HepG2 (cell line): ENCODE data around the gene WNT5A. TPM values are rescaled to one million over a fixed set of nuclear protein-coding genes. Genes with fewer than 3 reads are reported as not detected.

Experiments
- ATAC-seq: fragments of 200-7000 bp; cut with Tn5 transposase; 3 replicates; pipeline ENCODE4 v1.9.1; 2020; ENCODE audit warnings: mild to moderate bottlenecking, moderate library complexity
- BruUV-seq: library from RNA; stranded (reverse); fragments of 400-500 nt; replicated peaks from 2 replicates; lab custom pipeline; 2021; lab: Mats Ljungman, UMichigan
- CTCF ChIA-PET: fragments of 300-600 bp; formaldehyde crosslinking; extraction: SDS; loops from one replicate; lab custom pipeline; 2021; ENCODE audit warnings: low total read pairs, inconsistent platforms, low intra/inter-chr PET ratio; lab: Yijun Ruan, JAX
- POLR2A ChIA-PET: fragments of 350-600 bp; sonication (Branson Sonifier 250); formaldehyde crosslinking; loops from one replicate; lab custom pipeline; 2020; ENCODE audit warnings: antibody characterized with exemption, inconsistent platforms; lab: Yijun Ruan, JAX
- DNase-seq: peaks from one replicate; pipeline ENCODE4 v3.0.0-alpha.2; 2015; ENCODE audit warnings: low spot score
- FAIRE-seq: peaks from 3 replicates; lab custom pipeline; 2011; peaks lifted over from hg19 to GRCh38; lab: Jason Lieb, UNC
- H2AFZ ChIP-seq: one replicate; pipeline ENCODE4 v1.6.1; 2011; ENCODE audit warnings: low read length, inconsistent platforms
- H3K27ac ChIP-seq: fragments of 300-600 bp; 3 replicates; pipeline ENCODE4 v1.8.0; 2011; ENCODE audit warnings: mixed run types, mild to moderate bottlenecking, mixed read lengths, low read length, inconsistent platforms; ENCODE audit not compliant: insufficient read depth; ENCODE audit errors: extremely low read length
- H3K27me3 ChIP-seq, 2 experiments: fragments of 200-600 bp in 1 of 2; 2 replicates in 1 of 2; 3 replicates in 1 of 2; pipeline versions ENCODE4 v1.6.0 to v1.8.0; 2011; ENCODE audit warnings: low read length in 2 of 2, mild to moderate bottlenecking in 2 of 2, moderate library complexity in 2 of 2, inconsistent platforms in 1 of 2; ENCODE audit not compliant: insufficient read depth in 2 of 2, control insufficient read depth in 1 of 2
- H3K36me3 ChIP-seq, 2 experiments: fragments of 200-600 bp in 1 of 2; replicated peaks in 1 of 2; 2 replicates in 1 of 2; 3 replicates in 1 of 2; pipeline versions ENCODE4 v1.5.1 to v1.8.0; 2011; ENCODE audit warnings: low read length in 2 of 2, inconsistent platforms in 1 of 2; ENCODE audit not compliant: insufficient read depth in 2 of 2, control insufficient read depth in 1 of 2
- H3K4me1 ChIP-seq: 2 replicates; pipeline ENCODE4 v1.5.1; 2012; ENCODE audit warnings: low read length, inconsistent platforms; ENCODE audit not compliant: insufficient read depth
- H3K4me2 ChIP-seq: 2 replicates; pipeline ENCODE4 v1.6.0; 2011; ENCODE audit warnings: low read depth, low read length, inconsistent platforms
- H3K4me3 ChIP-seq, 3 experiments: fragments of 200-600 bp in 1 of 3; sonication (generic), shearing (Covaris generic) in 1 of 3; replicated peaks in 1 of 3; 2 replicates each; pipeline ENCODE4 v1.5.1; 2011 to 2016; ENCODE audit warnings: low read length in 3 of 3, inconsistent platforms in 2 of 3, low read depth in 2 of 3, mild to moderate bottlenecking in 2 of 3, control low read depth in 1 of 3, mixed read lengths in 1 of 3; ENCODE audit not compliant: insufficient read depth in 1 of 3
- H3K79me2 ChIP-seq: one replicate; pipeline ENCODE4 v1.6.1; 2011; ENCODE audit warnings: low read length, inconsistent platforms; ENCODE audit not compliant: insufficient read depth
- H3K9ac ChIP-seq: 2 replicates; pipeline ENCODE4 v1.6.0; 2011; ENCODE audit warnings: mild to moderate bottlenecking, low read depth, low read length, inconsistent platforms; ENCODE audit not compliant: insufficient read depth
- H3K9me3 ChIP-seq: 2 replicates; pipeline ENCODE4 v1.5.1; 2012; ENCODE audit warnings: mild to moderate bottlenecking, low read length
- H4K20me1 ChIP-seq: 2 replicates; pipeline ENCODE4 v1.6.0; 2011; ENCODE audit warnings: inconsistent platforms, mild to moderate bottlenecking, low read length, moderate library complexity; ENCODE audit not compliant: insufficient read depth
- ARNT2 ChIP-seq: sonication (generic); formaldehyde crosslinking; IDR thresholded peaks from 2 replicates; pipeline ENCODE4 v1.8.0; 2022; ENCODE audit warnings: mild to moderate bottlenecking, low read depth, missing genetic modification reagents, moderate library complexity
- ERF ChIP-seq: IDR thresholded peaks from 2 replicates; pipeline ENCODE4 v1.6.1; 2018; ENCODE audit warnings: missing biosample characterization, missing genetic modification reagents
- GATAD1 ChIP-seq: IDR thresholded peaks from 2 replicates; pipeline ENCODE4 v1.6.1; 2016; ENCODE audit warnings: missing genetic modification reagents, missing compliant biosample characterization
- HOXA9 ChIP-seq: sonication (generic); formaldehyde crosslinking; IDR thresholded peaks from 2 replicates; pipeline ENCODE4 v1.8.1; 2022; ENCODE audit warnings: missing genetic modification reagents, mild to moderate bottlenecking, moderate library complexity, borderline replicate concordance
- PITX1 ChIP-seq: sonication (generic); formaldehyde crosslinking; IDR thresholded peaks from 2 replicates; pipeline ENCODE4 v1.5.1; 2020; ENCODE audit warnings: mild to moderate bottlenecking, missing genetic modification reagents
- RXRA ChIP-seq: sonication (generic); formaldehyde crosslinking; IDR thresholded peaks from 2 replicates; pipeline ENCODE4 v1.5.1; 2020; ENCODE audit warnings: missing genetic modification reagents
- SATB2 ChIP-seq: sonication (generic); formaldehyde crosslinking; IDR thresholded peaks from 2 replicates; pipeline ENCODE4 v1.5.0; 2020; ENCODE audit warnings: missing genetic modification reagents
- SNAPC2 ChIP-seq: sonication (generic); formaldehyde crosslinking; IDR thresholded peaks from 2 replicates; pipeline ENCODE4 v1.8.1; 2022; ENCODE audit warnings: mild to moderate bottlenecking, missing genetic modification reagents
- SP140L ChIP-seq: sonication (generic); formaldehyde crosslinking; IDR thresholded peaks from 2 replicates; pipeline ENCODE4 v1.4.0; 2020; ENCODE audit warnings: missing genetic modification reagents, borderline replicate concordance
- TBL1XR1 ChIP-seq: fragments of 150-350 bp; IDR thresholded peaks from 2 replicates; pipeline ENCODE4 v1.6.1; 2014; ENCODE audit warnings: borderline replicate concordance, low read length; ENCODE audit not compliant: partially characterized antibody
- THYN1 ChIP-seq: sonication (generic); formaldehyde crosslinking; IDR thresholded peaks from 2 replicates; pipeline ENCODE4 v1.8.1; 2023; ENCODE audit warnings: low read depth, mild to moderate bottlenecking, moderate library complexity, missing genetic modification reagents, borderline replicate concordance
- TP53 ChIP-seq: sonication (generic); formaldehyde crosslinking; conservative IDR thresholded peaks from 2 replicates; pipeline ENCODE4 v1.4.0; 2020; ENCODE audit warnings: missing genetic modification reagents
- ZFAT ChIP-seq: sonication (generic); formaldehyde crosslinking; conservative IDR thresholded peaks from 2 replicates; pipeline ENCODE4 v1.8.1; 2023; ENCODE audit warnings: missing genetic modification reagents, inconsistent platforms
- WGBS: methylation state at CpG from one replicate; pipeline ENCODE4 v1.1.6; 2017; ENCODE audit warnings: low lambda C conversion rate; 5-methylcytosine and 5-hydroxymethylcytosine counted together
- in situ Hi-C: cut with HindIII; loops from 2 replicates; pipeline ENCODE4 v1.10.0; 2017; ENCODE audit warnings: low pct_unique_long_range_greater_than_20kb; ENCODE audit not compliant: extremely low pct_ligation_motif_present
- intact Hi-C: fragments of 100-400 bp; cut with micrococcal nuclease; formaldehyde crosslinking; loops from one replicate; pipeline ENCODE4 v1.10.0; 2022; ENCODE audit not compliant: unreplicated experiment
- polyA plus RNA-seq, 8 experiments: library from polyadenylated mRNA; depleted of rRNA in 3 of 8; stranded (reverse) in 7 of 8; unstranded in 1 of 8; fragments of >200 nt; fragmentation: Illumina TruSeq in 4 of 8; extraction: Trizol in 4 of 8; gene quantifications; 2 replicates each; pipeline versions ENCODE4 v1.2.1 to v1.2.3, GENCODE V29; 2011 to 2016; ENCODE audit warnings: low read depth in 4 of 8, missing spikeins in 1 of 8, mixed read lengths in 1 of 8; ENCODE audit not compliant: insufficient read depth in 1 of 8
- total RNA-seq, 5 experiments: library from RNA; depleted of rRNA; stranded (reverse); fragments of >200 nt; fragmentation: Illumina TruSeq; extraction: Trizol; gene quantifications; 2 replicates each; pipeline ENCODE4 v1.2.3, GENCODE V29; 2016; ENCODE audit warnings: low read depth in 1 of 5
- TF ChIP-seq, protein P1 (sequence below): sonication (generic); formaldehyde crosslinking; IDR thresholded peaks from 2 replicates; pipeline ENCODE4 v1.4.0; 2020; ENCODE audit warnings: missing genetic modification reagents
- TF ChIP-seq, protein P2 (sequence below): sonication (generic); formaldehyde crosslinking; IDR thresholded peaks from 2 replicates; pipeline ENCODE4 v1.5.1; 2020; ENCODE audit warnings: missing genetic modification reagents, mild to moderate bottlenecking, borderline replicate concordance
- TF ChIP-seq, protein P3 (sequence below): sonication (generic); formaldehyde crosslinking; IDR thresholded peaks from 2 replicates; pipeline ENCODE4 v1.5.0; 2020; ENCODE audit warnings: mild to moderate bottlenecking, missing genetic modification reagents
- TF ChIP-seq, protein P4 (sequence below): sonication (generic); formaldehyde crosslinking; IDR thresholded peaks from 2 replicates; pipeline ENCODE4 v1.5.0; 2020; ENCODE audit warnings: missing genetic modification reagents
- TF ChIP-seq, protein P5 (sequence below): sonication (generic); formaldehyde crosslinking; IDR thresholded peaks from 2 replicates; pipeline ENCODE4 v1.5.0; 2020; ENCODE audit warnings: missing genetic modification reagents, mild to moderate bottlenecking, borderline replicate concordance

The WNT5A gene
- total and polyA plus RNA-seq, 2 of the 13 experiments (the other 11 are each of a cell fraction or from before 2014, with no cell fraction given) = not detected

DNA sequence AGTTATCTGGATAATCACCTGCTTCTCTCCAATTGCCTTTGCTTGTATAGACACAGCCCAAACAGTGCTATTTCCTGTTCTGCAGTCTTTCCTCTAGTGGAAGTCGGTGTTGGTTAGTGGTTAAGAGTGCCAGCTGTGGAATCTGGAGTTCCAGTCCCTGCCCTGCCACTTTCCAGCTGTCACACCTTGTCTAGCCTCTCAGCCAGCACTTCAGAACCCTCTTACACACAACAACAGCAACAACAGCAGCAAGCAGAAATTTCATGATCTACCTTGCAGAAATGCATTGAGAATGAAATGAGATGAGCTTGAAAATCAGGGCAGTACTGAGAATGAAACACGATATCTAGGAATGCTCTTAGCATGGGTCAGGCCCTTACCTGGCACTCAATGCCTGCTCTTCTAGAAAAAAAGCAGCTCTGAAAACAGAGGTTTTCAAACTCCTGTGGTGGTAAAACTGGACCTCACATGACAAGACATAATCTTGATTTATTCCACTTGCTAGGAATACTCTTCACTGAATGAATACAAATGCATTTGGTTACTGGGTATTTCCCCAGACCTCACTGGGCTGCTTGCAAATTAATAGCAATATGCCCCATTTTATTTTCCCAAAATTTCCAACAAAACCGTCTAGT lies 3.3 kb upstream of the WNT5A start:
- Histone ChIP-seq H3K4me3 (no peak overlapping the region), H3K4me1 (peaks cover 3% of the 10 kb centered on the region; the same call in 1 of the 2 replicates), H4K20me1 (no peaks in the 10 kb centered on the region), H3K9ac (no peak overlapping the region), H3K27ac (no peak overlapping the region), H3K27me3 (peaks cover 4 to 27% of the 10 kb centered on the region in 2 experiments; a peak in 4 of 5 replicates), H3K9me3 (no peaks in the 10 kb centered on the region), H3K79me2 (no peaks in the 10 kb centered on the region), H2AFZ (no peak overlapping the region), H3K36me3 (no peaks in the 10 kb centered on the region), H3K4me2 (no peak overlapping the region)
- ATAC-seq = no peak
- POLR2A ChIA-PET = no interaction called here
- CTCF ChIA-PET = no interaction called here
- DNase-seq = no peak
- 42% methylated on average over 3 of the region's 3 CpGs for WGBS
- in situ Hi-C loops = no loop called here
- no peak for FAIRE-seq
- no TSS peak for BruUV-seq
- intact Hi-C loops = no loop called here
- no peak for TF ChIP-seq ARNT2
- no peak for TF ChIP-seq TBL1XR1
- TF ChIP-seq PITX1 (CRISPR knock-in tag) = no peak
- no peak for TF ChIP-seq THYN1 (CRISPR knock-in tag)
- no peak for TF ChIP-seq GATAD1 (CRISPR knock-in tag)
- no peak for TF ChIP-seq ERF (CRISPR knock-in tag)
- no peak for TF ChIP-seq RXRA (CRISPR knock-in tag)
- no peak for TF ChIP-seq HOXA9
- TF ChIP-seq, protein P1, sequence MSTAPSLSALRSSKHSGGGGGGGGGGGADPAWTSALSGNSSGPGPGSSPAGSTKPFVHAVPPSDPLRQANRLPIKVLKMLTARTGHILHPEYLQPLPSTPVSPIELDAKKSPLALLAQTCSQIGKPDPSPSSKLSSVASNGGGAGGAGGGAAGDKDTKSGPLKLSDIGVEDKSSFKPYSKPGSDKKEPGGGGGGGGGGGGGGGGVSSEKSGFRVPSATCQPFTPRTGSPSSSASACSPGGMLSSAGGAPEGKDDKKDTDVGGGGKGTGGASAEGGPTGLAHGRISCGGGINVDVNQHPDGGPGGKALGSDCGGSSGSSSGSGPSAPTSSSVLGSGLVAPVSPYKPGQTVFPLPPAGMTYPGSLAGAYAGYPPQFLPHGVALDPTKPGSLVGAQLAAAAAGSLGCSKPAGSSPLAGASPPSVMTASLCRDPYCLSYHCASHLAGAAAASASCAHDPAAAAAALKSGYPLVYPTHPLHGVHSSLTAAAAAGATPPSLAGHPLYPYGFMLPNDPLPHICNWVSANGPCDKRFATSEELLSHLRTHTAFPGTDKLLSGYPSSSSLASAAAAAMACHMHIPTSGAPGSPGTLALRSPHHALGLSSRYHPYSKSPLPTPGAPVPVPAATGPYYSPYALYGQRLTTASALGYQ (CRISPR knock-in tag) = no peak
- no peak for TF ChIP-seq SP140L
- TF ChIP-seq, protein P2, sequence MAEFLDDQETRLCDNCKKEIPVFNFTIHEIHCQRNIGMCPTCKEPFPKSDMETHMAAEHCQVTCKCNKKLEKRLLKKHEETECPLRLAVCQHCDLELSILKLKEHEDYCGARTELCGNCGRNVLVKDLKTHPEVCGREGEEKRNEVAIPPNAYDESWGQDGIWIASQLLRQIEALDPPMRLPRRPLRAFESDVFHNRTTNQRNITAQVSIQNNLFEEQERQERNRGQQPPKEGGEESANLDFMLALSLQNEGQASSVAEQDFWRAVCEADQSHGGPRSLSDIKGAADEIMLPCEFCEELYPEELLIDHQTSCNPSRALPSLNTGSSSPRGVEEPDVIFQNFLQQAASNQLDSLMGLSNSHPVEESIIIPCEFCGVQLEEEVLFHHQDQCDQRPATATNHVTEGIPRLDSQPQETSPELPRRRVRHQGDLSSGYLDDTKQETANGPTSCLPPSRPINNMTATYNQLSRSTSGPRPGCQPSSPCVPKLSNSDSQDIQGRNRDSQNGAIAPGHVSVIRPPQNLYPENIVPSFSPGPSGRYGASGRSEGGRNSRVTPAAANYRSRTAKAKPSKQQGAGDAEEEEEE (CRISPR knock-in tag) = no peak
- TF ChIP-seq TP53 = no peak
- TF ChIP-seq, protein P3, sequence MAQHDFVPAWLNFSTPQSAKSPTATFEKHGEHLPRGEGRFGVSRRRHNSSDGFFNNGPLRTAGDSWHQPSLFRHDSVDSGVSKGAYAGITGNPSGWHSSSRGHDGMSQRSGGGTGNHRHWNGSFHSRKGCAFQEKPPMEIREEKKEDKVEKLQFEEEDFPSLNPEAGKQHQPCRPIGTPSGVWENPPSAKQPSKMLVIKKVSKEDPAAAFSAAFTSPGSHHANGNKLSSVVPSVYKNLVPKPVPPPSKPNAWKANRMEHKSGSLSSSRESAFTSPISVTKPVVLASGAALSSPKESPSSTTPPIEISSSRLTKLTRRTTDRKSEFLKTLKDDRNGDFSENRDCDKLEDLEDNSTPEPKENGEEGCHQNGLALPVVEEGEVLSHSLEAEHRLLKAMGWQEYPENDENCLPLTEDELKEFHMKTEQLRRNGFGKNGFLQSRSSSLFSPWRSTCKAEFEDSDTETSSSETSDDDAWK (CRISPR knock-in tag) = no peak
- no peak for TF ChIP-seq ZFAT
- TF ChIP-seq, protein P4, sequence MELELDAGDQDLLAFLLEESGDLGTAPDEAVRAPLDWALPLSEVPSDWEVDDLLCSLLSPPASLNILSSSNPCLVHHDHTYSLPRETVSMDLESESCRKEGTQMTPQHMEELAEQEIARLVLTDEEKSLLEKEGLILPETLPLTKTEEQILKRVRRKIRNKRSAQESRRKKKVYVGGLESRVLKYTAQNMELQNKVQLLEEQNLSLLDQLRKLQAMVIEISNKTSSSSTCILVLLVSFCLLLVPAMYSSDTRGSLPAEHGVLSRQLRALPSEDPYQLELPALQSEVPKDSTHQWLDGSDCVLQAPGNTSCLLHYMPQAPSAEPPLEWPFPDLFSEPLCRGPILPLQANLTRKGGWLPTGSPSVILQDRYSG (CRISPR knock-in tag) = no peak
- TF ChIP-seq SNAPC2 (CRISPR knock-in tag) = no peak
- no peak for TF ChIP-seq SATB2
- TF ChIP-seq, protein P5, sequence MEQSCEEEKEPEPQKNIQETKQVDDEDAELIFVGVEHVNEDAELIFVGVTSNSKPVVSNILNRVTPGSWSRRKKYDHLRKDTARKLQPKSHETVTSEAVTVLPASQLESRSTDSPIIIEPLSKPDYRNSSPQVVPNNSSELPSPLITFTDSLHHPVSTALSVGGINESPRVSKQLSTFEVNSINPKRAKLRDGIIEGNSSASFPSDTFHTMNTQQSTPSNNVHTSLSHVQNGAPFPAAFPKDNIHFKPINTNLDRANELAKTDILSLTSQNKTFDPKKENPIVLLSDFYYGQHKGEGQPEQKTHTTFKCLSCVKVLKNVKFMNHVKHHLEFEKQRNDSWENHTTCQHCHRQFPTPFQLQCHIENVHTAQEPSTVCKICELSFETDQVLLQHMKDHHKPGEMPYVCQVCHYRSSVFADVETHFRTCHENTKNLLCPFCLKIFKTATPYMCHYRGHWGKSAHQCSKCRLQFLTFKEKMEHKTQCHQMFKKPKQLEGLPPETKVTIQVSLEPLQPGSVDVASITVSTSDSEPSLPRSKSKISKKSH = no peak
